ENCODE results near the gene CENPA.
"Not testable (repeated sequence)": the region's sequence is repeated elsewhere in the genome, so short reads cannot be mapped to it uniquely, and the experiment has no call there.

CENPA gene

DNA sequence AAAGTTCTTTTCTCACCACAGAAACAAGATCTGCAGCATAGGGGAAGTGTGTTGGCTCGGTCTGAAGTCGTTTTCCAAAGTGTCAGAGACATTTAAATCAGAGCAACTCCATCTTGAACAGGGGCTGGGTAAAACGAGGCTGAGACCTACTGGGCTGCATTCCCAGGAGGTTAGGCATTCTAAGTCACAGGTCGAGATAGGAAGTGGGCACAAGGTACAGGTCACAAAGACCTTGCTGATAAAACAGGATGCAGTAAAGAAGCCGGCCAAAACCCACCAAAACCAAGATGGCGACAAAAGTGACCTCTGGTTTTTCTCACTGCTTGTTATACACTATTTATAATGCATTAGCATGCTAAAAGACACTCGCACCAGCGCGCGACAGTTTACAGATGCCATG is 24.9 kb upstream of the CENPA start:
- DNase-seq (ENCODE audit: low read depth in 3 of 3): not testable (repeated sequence)

DNA sequence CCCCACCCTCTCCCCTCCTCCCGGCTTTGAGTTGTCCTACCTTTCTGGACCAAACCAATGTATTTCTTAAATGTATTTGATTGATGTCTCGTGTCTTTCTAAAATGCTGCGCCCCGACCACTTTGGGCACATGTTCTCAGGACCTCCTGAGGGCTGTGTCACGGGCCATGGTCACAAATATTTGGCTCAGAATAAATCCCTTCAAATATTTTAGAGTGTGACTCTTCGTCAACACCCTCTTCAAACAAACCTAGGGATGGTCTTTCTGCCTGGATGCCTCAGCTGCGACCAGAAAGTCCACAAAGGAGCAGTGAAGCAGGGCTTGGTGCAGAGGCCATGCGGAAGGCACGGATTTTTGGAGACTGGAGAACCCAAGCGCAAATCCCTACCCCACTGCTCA is 22.8 kb upstream of the CENPA start:
- no peak for DNase-seq (ENCODE audit: low read depth in 3 of 3)

DNA sequence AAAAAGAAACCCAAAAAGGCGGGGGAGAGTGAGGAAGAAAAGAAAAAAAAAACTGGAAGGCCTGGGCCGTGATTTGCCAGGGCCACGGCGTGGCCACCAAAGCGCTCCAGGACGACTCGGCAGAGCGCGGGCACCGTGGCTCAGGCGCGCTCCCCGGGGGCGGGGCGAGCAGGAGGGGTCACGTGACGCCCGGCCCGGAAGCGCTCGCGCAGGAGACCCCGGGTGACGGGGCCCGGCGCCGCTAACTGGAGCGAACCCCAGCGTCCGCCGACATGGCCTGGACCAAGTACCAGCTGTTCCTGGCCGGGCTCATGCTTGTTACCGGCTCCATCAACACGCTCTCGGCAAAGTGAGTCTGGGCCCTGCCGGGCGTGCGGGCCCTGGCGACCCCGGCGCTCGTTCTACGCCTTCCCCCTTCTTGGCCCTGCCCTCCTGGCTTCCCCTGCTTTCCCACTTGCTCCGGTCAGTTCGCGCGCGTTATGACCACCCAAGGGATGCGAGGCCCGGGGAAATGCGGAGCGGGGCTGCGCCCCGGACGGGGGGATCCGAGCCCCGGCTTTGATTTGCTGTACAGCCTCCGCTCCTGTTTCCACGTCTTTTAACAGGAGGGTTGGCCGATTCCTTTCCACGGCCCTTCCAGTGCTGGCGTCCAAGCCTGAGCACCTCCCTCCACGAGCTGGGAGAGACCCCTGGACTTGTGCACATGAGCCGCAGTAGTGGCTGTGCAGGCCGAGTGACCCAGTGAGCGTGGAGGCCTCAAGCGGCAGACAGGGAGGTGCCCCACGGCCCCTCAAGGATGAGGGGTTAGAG is 21.6 kb upstream of the CENPA start, which contains the start of gene SLC35F6:
TSS of gene SLC35F6 (plus strand) at position 207 of the 810 bp plus-strand sequence. CDS start at position 273, 66 bp downstream.
- DNase-seq (ENCODE audit: low read depth in 3 of 3): peak; percentile 58 to 76 (median 67)

DNA sequence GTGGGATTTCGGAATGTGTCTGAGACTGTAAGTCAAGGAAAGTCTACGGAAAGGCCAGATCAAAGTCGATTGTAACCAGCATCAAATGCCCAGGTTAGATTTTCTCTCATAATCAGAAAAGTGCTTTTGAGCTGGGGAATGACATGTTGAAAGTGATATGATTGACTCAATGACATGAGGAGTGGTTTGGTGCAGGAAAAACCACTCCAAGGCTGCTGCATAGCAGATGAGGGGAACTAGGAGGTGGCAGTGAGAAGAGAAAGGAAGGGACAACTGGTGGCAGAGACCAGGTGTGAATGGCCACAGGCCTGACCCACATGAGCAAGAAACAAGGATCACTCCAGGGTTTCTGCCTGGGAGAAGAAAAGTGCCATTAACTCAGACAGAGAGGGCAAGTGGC is 20.9 kb upstream of the CENPA start:
- no peak for DNase-seq (ENCODE audit: low read depth in 3 of 3)

DNA sequence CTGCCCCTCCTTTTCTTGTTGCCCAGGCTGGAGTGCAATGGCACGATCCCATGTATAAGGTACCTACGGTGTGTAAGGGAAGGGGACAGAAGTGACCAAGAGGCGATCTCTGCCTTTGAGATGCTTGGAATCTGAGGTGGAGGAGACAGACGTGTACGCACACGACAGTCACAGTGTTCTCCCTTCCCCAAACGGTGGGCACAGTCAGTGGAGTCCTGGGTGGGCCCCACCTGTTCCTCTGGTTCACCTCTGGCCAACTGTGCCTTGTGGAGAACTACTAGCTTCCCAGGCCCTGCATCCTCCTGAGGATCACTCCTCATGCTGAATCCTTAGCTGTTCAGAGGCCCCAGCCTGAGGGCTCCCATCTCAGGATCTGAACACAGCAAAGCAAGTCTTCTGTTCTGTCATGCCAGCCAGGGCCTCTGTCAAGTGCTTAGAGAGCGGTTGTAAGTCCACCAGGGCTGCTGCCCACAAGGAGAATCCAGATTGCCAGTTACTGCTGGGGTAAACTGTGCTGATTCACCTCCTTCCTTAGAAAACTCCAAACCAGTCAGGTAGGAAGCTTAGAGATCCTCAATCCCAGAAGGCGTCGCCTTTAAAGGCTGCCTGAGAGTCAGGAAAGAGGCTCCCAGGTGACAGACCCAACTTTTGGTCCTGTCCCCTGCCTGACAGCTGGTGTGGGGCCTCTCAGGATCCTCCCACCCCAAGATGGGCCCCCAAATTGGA is 20.2 kb upstream of the CENPA start:
- no peak for DNase-seq (ENCODE audit: low read depth in 3 of 3)

DNA sequence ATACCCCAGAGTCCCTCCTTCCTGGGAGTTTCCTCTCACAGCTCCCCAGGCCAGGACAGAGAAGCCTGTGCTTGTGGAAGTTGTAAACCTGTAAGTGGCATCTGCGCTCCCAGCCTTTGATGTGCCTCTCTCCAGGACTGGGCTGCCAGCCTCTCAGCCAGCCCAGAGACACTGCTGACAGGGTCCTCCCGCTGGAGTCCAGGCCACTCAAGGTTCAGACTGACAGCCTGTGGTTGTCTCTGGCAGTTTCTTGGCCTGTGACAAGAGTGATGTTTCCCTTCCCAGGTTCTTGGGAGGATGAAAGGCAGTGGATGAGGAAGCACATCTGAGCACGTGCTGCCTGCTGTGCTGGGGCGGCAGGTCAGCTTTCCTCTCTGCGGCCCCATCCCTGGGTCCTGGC is 18.7 kb upstream of the CENPA start:
- DNase-seq (ENCODE audit: low read depth in 3 of 3): no peak

DNA sequence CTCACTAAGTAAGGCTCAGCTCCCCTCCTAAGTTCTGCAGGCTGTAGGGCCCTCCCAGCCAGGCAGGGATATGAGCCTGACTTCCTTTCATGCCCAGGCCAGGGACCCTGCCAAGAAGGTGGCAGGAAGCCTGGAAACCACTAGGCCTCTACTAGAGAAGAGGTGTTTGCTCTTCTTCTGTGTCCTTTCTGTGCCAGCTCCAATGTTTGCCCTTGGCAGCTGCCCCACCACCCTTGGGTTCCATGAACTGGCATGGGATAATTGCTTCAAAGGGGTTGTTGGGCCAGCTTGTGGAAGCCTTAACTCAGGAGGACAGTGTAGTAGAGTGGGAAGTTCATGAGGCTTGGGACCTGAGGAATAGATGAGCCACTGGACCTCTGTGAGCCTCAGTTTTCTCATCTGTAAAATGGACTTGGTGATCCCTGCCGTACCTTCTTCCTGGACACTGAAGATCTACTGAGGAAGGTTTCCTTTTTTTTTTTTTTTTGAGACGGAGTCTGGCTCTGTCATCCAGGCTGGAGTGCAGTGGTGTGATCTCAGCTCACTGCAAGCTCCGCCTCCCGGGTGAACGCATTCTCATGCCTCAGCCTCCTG is 17.9 kb upstream of the CENPA start:
- no peak for DNase-seq (ENCODE audit: low read depth in 3 of 3)

DNA sequence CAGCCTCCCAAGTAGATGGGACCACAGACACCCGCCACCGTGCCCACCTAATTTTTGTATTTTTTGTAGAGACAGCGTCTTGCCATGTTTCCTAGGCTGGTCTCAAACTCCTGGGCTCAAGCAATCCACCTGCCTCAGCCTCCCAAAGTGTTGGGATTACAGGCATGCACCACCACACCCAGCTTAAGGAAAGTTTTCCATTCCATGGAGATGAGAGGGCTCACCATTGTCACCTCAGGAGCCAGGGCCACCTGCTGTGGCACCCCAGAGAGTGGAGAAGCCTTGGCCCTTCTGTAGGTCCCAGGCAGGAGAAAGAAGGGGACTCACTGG is 17.1 kb upstream of the CENPA start:
- DNase-seq (ENCODE audit: low read depth in 3 of 3): no peak

DNA sequence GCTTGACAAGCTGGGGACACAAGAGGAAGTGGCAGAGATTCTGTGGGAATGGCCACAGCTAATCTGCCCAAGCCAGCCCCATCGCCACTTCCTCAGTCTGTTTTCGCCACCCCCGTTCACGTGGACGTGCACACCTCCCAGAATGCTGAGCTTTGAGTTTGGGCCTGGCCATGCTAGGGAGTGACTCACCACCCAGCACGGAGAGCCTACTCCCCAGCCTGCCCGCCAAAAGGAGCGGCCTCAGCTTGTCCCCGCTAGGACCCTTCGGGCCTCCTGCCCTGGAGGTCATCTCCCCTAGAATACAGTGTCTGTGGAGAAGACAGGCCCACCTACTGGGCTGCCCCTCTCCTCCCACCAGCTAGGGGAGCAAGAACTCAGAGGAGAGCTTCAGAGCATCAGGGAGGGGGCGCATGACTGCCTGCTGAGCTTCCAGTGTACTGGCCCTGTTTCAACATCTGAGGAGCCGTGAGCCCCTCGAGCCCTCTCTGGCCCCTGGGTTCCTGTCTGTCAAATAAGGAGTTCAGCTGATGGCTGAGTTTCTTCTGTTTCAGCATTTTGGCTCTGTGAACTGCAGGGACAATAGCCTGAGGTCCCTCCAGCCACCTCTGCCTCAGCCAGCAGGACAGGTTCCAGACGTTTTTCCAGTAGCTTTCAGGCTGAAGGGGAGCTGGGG is 16.6 kb upstream of the CENPA start:
- no peak for DNase-seq (ENCODE audit: low read depth in 3 of 3)

DNA sequence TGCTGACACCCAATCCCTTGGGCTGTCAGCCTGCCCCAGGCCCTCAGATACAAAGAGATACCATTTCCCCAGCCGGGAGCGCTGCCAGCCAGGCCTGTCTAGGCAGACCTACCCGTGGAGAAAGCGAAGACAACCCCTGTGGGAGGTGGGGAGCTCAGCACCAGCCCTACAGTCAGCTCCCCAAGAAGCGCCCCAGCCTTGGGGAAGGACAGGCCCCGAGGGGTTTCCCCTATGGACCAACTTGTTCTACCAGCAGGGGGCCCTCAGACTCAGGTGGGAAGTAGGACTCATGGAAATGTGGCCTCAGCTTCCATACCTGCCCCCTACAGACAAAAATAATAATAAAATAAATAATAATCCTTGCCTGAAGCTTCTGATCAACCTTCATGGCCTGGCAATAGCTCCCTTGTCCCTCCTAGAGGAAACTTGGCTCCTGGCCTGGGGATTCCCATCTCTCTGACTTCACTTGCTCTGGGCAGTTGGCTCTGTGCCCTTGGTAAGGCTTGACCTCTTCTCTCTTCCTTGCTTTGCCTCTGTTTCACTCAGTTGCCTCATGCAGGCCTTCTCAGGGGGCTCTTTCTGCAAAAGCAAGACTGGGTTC is 14.8 kb upstream of the CENPA start:
- DNase-seq (ENCODE audit: low read depth in 3 of 3): no peak

DNA sequence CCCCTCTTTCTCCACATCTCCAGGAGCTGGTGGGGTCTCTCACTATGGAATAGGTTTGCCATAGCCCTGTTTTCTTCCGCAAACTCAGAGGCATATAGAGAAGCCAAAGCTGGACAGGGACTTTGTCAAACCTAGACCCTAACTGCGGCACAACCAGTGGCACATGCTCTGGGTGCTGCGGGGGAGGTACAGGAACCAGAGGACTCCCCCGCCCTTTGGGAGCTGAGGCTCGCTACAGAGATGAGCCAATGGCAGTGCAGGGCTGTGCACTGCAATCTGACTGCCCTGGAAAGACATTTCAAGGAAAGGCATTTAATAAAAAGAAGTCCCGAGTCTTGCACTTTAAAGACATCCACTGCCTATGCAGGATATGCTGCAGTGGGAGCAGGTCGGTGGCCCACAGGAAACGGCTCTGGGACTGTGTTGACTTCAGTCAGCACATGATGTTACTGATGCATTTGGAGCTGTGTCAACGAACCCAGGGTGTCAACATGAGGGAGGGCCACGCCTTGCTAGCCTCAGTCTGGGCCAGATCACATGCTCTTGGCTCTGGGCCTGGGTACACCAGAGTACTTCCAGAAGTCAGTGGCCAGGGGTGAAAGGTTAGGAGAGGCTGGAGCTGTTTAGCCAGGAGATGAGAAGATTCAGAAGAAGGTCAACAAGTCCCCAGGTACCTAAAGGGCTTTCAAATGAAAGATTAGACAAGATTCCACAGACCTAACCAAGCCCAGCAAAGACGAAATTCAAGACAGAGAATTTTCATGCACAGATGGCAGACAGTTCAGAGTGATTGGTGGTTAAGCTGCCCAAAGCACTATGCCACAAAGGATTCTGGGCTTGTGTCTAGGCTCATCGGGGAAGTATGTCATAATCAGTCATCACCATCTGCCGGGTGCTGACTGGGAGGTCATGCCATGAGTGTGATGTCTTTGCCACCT is 13.5 kb upstream of the CENPA start:
- DNase-seq (ENCODE audit: low read depth in 3 of 3): no peak

DNA sequence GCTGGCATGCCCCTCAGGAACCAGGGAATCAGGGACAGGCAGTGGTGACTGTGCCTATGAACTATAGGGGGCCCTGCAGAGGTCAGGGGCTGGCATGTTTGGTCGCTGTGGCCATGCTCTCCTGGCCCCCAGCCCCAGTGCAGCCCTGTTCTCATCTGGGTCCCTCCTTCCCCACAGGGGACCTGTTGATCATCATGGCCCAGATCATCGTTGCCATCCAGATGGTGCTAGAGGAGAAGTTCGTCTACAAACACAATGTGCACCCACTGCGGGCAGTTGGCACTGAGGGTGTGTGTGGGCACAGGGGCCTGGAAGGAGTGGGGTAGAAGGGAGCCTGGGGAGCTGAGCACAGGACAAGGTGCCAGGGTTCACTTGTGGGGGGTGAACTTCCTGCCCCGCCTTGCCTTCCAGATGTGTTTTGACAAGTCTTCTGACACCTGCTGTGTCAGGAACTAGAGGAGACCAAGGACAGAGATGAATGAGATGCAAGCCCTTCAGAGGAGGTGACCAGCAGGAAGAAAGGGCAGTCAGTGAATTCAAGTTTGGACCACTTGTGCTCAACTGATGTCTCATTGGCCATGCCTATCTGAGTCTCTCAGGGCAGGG is 9.6 kb upstream of the CENPA start:
- DNase-seq (ENCODE audit: low read depth in 3 of 3): no peak

DNA sequence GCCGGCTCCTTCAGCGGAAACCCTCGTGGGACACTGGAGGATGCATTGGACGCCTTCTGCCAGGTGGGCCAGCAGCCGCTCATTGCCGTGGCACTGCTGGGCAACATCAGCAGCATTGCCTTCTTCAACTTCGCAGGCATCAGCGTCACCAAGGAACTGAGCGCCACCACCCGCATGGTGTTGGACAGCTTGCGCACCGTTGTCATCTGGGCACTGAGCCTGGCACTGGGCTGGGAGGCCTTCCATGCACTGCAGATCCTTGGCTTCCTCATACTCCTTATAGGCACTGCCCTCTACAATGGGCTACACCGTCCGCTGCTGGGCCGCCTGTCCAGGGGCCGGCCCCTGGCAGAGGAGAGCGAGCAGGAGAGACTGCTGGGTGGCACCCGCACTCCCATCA is 7.8 kb upstream of the CENPA start:
- no peak for DNase-seq (ENCODE audit: low read depth in 3 of 3)

DNA sequence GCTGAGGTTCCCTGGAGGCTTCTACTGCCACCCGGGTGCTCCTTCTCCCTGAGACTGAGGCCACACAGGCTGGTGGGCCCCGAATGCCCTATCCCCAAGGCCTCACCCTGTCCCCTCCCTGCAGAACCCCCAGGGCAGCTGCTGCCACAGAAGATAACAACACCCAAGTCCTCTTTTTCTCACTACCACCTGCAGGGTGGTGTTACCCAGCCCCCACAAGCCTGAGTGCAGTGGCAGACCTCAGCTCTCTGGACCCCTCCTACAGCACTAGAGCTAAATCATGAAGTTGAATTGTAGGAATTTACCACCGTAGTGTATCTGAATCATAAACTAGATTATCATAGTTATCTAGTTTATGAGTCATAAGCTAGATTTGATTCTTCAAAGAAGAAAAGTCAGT is 7.3 kb upstream of the CENPA start:
- DNase-seq (ENCODE audit: low read depth in 3 of 3): no peak

DNA sequence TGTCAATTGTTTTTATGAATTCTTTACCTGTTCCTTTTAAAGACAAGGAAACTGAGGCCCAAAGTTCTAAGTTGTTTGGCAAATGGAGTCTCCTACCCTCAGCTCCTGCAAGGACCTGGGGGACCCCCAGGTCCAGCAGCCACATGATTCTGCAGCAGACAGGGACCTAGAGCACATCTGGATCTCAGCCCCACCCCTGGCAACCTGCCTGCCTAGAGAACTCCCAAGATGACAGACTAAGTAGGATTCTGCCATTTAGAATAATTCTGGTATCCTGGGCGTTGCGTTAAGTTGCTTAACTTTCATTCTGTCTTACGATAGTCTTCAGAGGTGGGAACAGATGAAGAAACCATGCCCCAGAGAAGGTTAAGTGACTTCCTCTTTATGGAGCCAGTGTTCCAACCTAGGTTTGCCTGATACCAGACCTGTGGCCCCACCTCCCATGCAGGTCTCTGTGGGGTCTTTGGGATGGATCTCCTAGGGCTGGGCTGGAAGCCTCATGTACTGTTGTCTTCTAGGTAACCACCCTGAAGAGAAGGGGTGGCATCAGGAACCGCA is 5.6 kb upstream of the CENPA start:
- DNase-seq (ENCODE audit: low read depth in 3 of 3): no peak

DNA sequence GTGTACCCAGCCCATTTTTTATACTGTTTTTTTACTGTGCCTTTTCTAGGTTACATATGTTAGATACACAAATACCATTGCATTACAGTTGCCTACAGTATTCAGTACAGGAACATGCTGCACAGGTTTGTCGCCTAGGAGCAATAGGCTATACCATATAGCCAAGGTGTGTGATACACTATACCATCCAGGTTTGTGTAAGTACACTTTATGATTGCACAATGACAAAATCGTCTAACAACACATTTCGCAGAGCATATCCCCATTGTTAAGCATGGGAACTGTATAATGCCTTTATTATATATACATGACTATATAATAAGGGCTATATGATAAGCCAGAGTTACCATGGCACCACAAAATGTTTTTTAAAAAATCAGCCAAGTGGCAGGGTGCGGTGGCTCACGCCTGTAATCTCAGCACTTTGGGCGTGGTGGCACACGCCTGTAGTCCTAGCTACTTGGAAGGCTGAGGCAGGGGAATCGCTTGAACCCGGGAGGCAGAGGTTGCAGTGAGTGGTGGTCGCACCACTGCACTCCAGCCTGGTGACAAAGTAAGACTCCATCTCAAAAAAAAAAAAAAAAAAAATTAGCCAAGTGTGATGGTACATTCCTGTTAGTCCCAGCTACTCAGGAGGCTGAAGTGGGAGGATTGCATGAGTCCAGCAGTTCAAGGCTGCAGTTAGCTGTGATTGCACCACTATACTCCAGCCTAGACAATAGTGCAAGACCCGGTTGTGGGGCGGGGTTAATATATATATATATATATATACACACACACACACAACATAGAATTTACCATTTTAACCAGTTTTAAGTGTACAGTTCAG is 2.8 kb upstream of the CENPA start:
- DNase-seq (ENCODE audit: low read depth in 3 of 3): no peak

DNA sequence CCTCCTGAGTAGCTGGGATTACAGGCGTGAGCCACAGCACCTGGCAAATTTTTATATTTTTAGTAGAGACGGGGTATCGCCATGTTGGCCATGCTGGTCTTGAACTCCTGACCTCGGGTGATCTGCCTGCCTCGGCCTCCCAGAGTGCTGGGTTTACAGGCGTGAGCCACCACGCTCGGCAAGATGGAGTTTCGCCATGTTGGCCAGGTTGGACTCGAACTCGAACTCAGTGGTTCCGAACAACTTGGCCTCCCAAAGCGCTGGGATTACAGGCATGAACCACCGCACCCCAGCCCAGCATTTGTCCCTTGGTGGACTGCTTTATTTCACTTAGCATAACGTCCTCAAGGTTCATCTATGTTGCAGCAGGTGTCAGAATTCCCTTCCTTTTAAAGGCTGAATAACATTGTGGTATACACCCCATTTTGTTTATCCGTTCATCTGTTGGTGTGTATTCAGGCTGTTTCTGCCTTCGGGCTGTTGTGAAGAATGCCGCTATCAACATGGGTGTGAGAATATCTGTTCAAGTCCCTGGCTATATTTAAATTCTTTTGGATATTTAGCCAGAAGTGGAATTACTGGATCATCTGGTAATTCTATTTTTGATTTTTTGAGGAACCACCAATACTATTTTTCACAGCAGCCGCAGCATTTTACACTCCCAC is 1.2 kb upstream of the CENPA start:
- no peak for DNase-seq (ENCODE audit: low read depth in 3 of 3)

DNA sequence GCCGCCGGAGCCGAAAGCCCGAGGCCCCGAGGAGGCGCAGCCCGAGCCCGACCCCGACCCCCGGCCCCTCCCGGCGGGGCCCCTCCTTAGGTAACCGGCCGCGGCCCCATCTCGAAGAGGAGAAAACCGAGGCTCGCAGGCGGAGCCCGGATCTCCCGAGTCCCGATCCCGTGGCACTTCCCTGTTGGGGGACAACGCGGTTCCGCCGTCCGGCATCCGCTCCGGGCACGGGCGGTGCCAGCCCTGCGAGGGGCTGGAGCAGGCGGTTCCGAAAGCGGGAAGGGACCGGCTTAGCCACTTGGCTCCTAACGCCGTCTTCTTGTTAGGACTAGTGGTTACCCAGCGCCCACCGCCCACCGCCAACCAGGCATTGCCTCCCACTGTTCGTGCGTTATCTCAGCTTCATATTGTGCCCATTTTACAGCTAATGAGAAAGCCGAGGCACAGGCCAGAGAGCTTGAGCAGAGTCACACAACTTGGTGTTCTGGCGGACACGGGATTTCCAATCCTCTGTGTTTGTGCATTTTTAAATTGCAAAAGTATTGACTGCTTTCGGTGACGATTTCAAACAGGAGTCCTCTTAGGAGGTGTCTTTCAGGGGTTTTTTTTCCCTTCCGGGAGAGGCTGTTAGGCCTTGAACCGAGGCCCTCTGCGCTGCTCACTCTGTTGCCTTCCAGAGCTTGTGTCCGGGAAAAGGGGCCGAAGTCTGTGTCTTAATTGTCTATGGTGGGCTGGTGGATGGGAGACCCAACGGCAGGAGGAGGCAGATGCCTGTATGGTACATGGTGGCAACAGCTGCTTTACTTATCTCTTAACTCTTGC is 562 bp downstream of the CENPA start:
- no peak for DNase-seq (ENCODE audit: low read depth in 3 of 3)

Measured in stimulated activated CD4-positive, alpha-beta T cell treated with anti-CD3 and anti-CD28 coated beads, TNF-alpha, amount 100 ng/mL, for 48 hours (primary cell).